Stimulated activated CD4-positive, alpha-beta T cell treated with anti-CD3 and anti-CD28 coated beads, Interleukin-15, amount 100 ng/mL, for 48 hours (primary cell): ENCODE data around the gene CPA2.

Source experiments
- DNase-seq, 2 donors: peaks; one replicate each; pipeline ENCODE4 v3.0.0-alpha.2; 2020; ENCODE audit warnings: low read depth in 2 of 2

CPA2 gene

GRCh38 chr7:130254555-130254954 is 12.1 kb upstream of the CPA2 start:
- no peak for DNase-seq

- no peak for DNase-seq
Observed at GRCh38 chr7:130256704-130257103, 10.0 kb upstream of the CPA2 start.

- no peak for DNase-seq
Observed at GRCh38 chr7:130258494-130259078, 8.1 kb upstream of the CPA2 start.

- DNase-seq = no peak
Observed at GRCh38 chr7:130262448-130262847, 4.2 kb upstream of the CPA2 start.

- DNase-seq = no peak
Observed at GRCh38 chr7:130263130-130263529, 3.5 kb upstream of the CPA2 start.

- DNase-seq = no peak
Observed at GRCh38 chr7:130266961-130267321, 278 bp downstream of the CPA2 start.

GRCh38 chr7:130268463-130269317 is 2.0 kb downstream of the CPA2 start:
- no peak for DNase-seq

- no peak for DNase-seq
Observed at GRCh38 chr7:130269318-130269694, 2.6 kb downstream of the CPA2 start.

- no peak for DNase-seq
Observed at GRCh38 chr7:130270947-130271800, 4.5 kb downstream of the CPA2 start.

GRCh38 chr7:130272381-130273080 is 5.9 kb downstream of the CPA2 start:
- no peak for DNase-seq

GRCh38 chr7:130273081-130273932 is 6.6 kb downstream of the CPA2 start:
- no peak for DNase-seq

- DNase-seq = no peak
Observed at GRCh38 chr7:130273933-130274255, 7.2 kb downstream of the CPA2 start.

GRCh38 chr7:130274296-130274695 is 7.6 kb downstream of the CPA2 start:
- DNase-seq = no peak

GRCh38 chr7:130274983-130275591 is 8.4 kb downstream of the CPA2 start:
- no peak for DNase-seq

- DNase-seq = no peak
Observed at GRCh38 chr7:130275826-130276297, 9.2 kb downstream of the CPA2 start.

GRCh38 chr7:130276796-130277762 is 10.4 kb downstream of the CPA2 start:
- DNase-seq = peak; percentile 48 to 52

GRCh38 chr7:130277763-130278643 is 11.3 kb downstream of the CPA2 start:
- DNase-seq = no peak

- no peak for DNase-seq
Observed at GRCh38 chr7:130278860-130279259, 12.2 kb downstream of the CPA2 start.
